HG03135 (cell line): ENCODE measurements around the gene PPM1E.
A peak's percentile ranks its signal among the peaks of the same experiment; 100 is the strongest.

Experiments used
- ATAC-seq: cut with Tn5 transposase; IDR thresholded peaks from one replicate; pipeline ENCODE4 v1.9.1; 2021; ENCODE audit warnings: mild to moderate bottlenecking, moderate library complexity; ENCODE audit not compliant: unreplicated experiment

The PPM1E gene

GRCh38 chr17:58993311-58993710, 237.7 kb downstream of the PPM1E start:
- ATAC-seq: no peak

GRCh38 chr17:58995247-58995940, 239.7 kb downstream of the PPM1E start:
- ATAC-seq: no peak

- no peak for ATAC-seq
Observed at GRCh38 chr17:58996968-58997367, 241.3 kb downstream of the PPM1E start.

- no peak for ATAC-seq
Observed at GRCh38 chr17:58997756-58998553, 242.3 kb downstream of the PPM1E start.

- ATAC-seq: no peak
Observed at GRCh38 chr17:58998871-58999270, 243.2 kb downstream of the PPM1E start.

- ATAC-seq: no peak
Observed at GRCh38 chr17:58999500-58999899, 243.8 kb downstream of the PPM1E start.

GRCh38 chr17:59000022-59000421, 244.4 kb downstream of the PPM1E start:
- ATAC-seq: no peak

GRCh38 chr17:59001158-59001814, 245.6 kb downstream of the PPM1E start:
- peak; percentile 86 for ATAC-seq

- no peak for ATAC-seq
Observed at GRCh38 chr17:59002126-59002525, 246.5 kb downstream of the PPM1E start.

- no peak for ATAC-seq
Observed at GRCh38 chr17:59002848-59003247, 247.2 kb downstream of the PPM1E start.

- ATAC-seq: no peak
Observed at GRCh38 chr17:59003860-59004259, 248.2 kb downstream of the PPM1E start.

GRCh38 chr17:59004338-59005111, 248.9 kb downstream of the PPM1E start:
- no peak for ATAC-seq

GRCh38 chr17:59007995-59008394, 252.3 kb downstream of the PPM1E start:
- ATAC-seq: no peak

GRCh38 chr17:59008737-59009136, 253.1 kb downstream of the PPM1E start:
- ATAC-seq: no peak

- ATAC-seq: no peak
Observed at GRCh38 chr17:59010026-59010425, 254.4 kb downstream of the PPM1E start.

- ATAC-seq: no peak
Observed at GRCh38 chr17:59011975-59012374, 256.3 kb downstream of the PPM1E start.

GRCh38 chr17:59018019-59018418, 262.4 kb downstream of the PPM1E start:
- ATAC-seq: no peak

GRCh38 chr17:59024916-59025315, 269.3 kb downstream of the PPM1E start:
- ATAC-seq: no peak

- ATAC-seq: no peak
Observed at GRCh38 chr17:59026176-59026939, 270.7 kb downstream of the PPM1E start.

- no peak for ATAC-seq
Observed at GRCh38 chr17:59027750-59028149, 272.1 kb downstream of the PPM1E start.
